Measurements from ENCODE around the gene GMCL1. TPM values are rescaled to one million over a fixed set of nuclear protein-coding genes. Genes with fewer than 3 reads are reported as not detected.

The GMCL1 gene
- total and polyA plus RNA-seq, 9 of the 15 experiments (the other 6 are each of a cell fraction or from before 2014, with no cell fraction given) = 7.0 to 27.3 (median 15.4) TPM

GRCh38 chr2:69837533-69837932 is 8.1 kb downstream of the GMCL1 start:
- no peaks in the 10 kb centered on the region for H3K9me3 ChIP-seq (replicated peaks; ENCODE audit: control insufficient read depth, insufficient read depth, low read depth, low read length)
- no peak for ATAC-seq
- DNase-seq (ENCODE audit: extremely low read depth in 1 of 4, low spot score in 3 of 4) = no peak
- H3K27me3 ChIP-seq (ENCODE audit: control insufficient read depth in 2 of 2, insufficient read depth in 2 of 2, low read length in 2 of 2) = no peaks in the 10 kb centered on the region
- peaks cover 0 to 5% of the 10 kb centered on the region in 2 experiments; a peak in 2 of 5 replicates for H3K4me1 ChIP-seq (replicated peaks in 1 of 2; ENCODE audit: control insufficient read depth in 2 of 2, insufficient read depth in 2 of 2, low read length in 2 of 2)
- BruUV-seq (replicated peaks) = no TSS peak
- no peaks in the 10 kb centered on the region for H3K9me1 ChIP-seq (ENCODE audit: control insufficient read depth, insufficient read depth, low read length)
- H3K9ac ChIP-seq (ENCODE audit: insufficient read depth in 1 of 2, low read depth in 2 of 2, low read length in 2 of 2) = no peak overlapping the region
- peaks cover 47% of the 10 kb centered on the region for H3K79me2 ChIP-seq (ENCODE audit: control insufficient read depth, insufficient read depth, low read length)
- ChIA-PET POLR2A (interaction anchor here (1.0 to 1.6 kb wide), 2 partner anchors 9 to 10 kb away, joined by 3 to 7 read pairs; partner anchors contain the start of gene GMCL1), CTCF (ENCODE audit: low intra/inter-chr PET ratio) (interaction anchor here (0.7 kb wide), 1 partner anchor 1507 kb away, joined by 3 read pairs; no protein-coding TSS in a partner anchor)
- FAIRE-seq = no peak
- intact Hi-C loops (cut with micrococcal nuclease) = no loop called here
- no peak overlapping the region for H3K4me2 ChIP-seq (ENCODE audit: insufficient read depth, low read length)
- H3K4me3 ChIP-seq = no peak overlapping the region
- H3K36me3 ChIP-seq (ENCODE audit: control insufficient read depth, insufficient read depth, low read length) = peaks cover 54% of the 10 kb centered on the region
- H4K20me1 ChIP-seq (replicated peaks; ENCODE audit: control insufficient read depth, insufficient read depth, low read length) = no peaks in the 10 kb centered on the region
- in situ Hi-C loops (cut with MboI) = no loop called here
- H2AFZ ChIP-seq (ENCODE audit: low read depth, low read length) = no peak overlapping the region
- WGBS (ENCODE audit: insufficient coverage, low coverage, missing lambda C conversion rate) = 94% methylated on average over 2 of the region's 2 CpGs
- no peak overlapping the region for H3K27ac ChIP-seq (ENCODE audit: extremely low read depth, low read depth, low read length)
- TF ChIP-seq ZNF316 (IDR thresholded peaks at IDR 0.05) (0 out of 2 replicates have a peak, but pooled peaks have one; percentile 44), ATF4 (CRISPR knock-in tag; IDR thresholded peaks at IDR 0.05) (no peak)

- ChIA-PET CTCF (ENCODE audit: low intra/inter-chr PET ratio) (no interaction called here), POLR2A (interaction anchor here (0.6 kb wide), 1 partner anchor 12 kb away, joined by 3 read pairs; no protein-coding TSS in a partner anchor)
- no TSS peak for BruUV-seq (replicated peaks)
These were observed 14.5 kb downstream of the GMCL1 start for GRCh38 chr2:69843993-69844392.

More at GRCh38 chr2:69843993-69844392, 14.5 kb downstream of the GMCL1 start:
- H3K27ac ChIP-seq (ENCODE audit: extremely low read depth, low read depth, low read length) = no peak overlapping the region
- FAIRE-seq (no peak), DNase-seq (ENCODE audit: extremely low read depth in 1 of 4, low spot score in 3 of 4) (no peak), ATAC-seq (no peak)
- H3K79me2 ChIP-seq (ENCODE audit: control insufficient read depth, insufficient read depth, low read length) = no peaks in the 10 kb centered on the region
- TF ChIP-seq ZBTB12 (CRISPR knock-in tag; IDR thresholded peaks at IDR 0.05) (no peak), ZNF316 (IDR thresholded peaks at IDR 0.05) (peak; percentile 79), C11orf30 (IDR thresholded peaks at IDR 0.05; ENCODE audit: low read depth) (peak; percentile 60), RNF2 (IDR thresholded peaks at IDR 0.05) (no peak), TAL1 (IDR thresholded peaks at IDR 0.05) (no peak), GABPA (tag; conservative IDR thresholded peaks at IDR 0.05; ENCODE audit: low read depth) (no peak), VEZF1 (CRISPR knock-in tag; IDR thresholded peaks at IDR 0.05) (no peak), STAT5B (CRISPR knock-in tag; IDR thresholded peaks at IDR 0.05) (no peak), SP2 (IDR thresholded peaks at IDR 0.05; ENCODE audit: extremely low read depth, low read depth, low read length, poor library complexity, severe bottlenecking) (no peak)
- peaks cover 72% of the 10 kb centered on the region for H3K36me3 ChIP-seq (ENCODE audit: control insufficient read depth, insufficient read depth, low read length)
- intact Hi-C loops (cut with micrococcal nuclease) (no loop called here), in situ Hi-C loops (cut with MboI) (no loop called here)
- H4K20me1 ChIP-seq (replicated peaks; ENCODE audit: control insufficient read depth, insufficient read depth, low read length) = no peaks in the 10 kb centered on the region
- H3K9me3 ChIP-seq (replicated peaks; ENCODE audit: control insufficient read depth, insufficient read depth, low read depth, low read length) = no peaks in the 10 kb centered on the region
- H3K9ac ChIP-seq (ENCODE audit: insufficient read depth in 1 of 2, low read depth in 2 of 2, low read length in 2 of 2) = no peak overlapping the region
- H2AFZ ChIP-seq (ENCODE audit: low read depth, low read length) = no peak overlapping the region
- H3K27me3 ChIP-seq (ENCODE audit: control insufficient read depth in 2 of 2, insufficient read depth in 2 of 2, low read length in 2 of 2) = no peaks in the 10 kb centered on the region
- no peaks in the 10 kb centered on the region for H3K9me1 ChIP-seq (ENCODE audit: control insufficient read depth, insufficient read depth, low read length)
- H3K4me1 ChIP-seq (replicated peaks in 1 of 2; ENCODE audit: control insufficient read depth in 2 of 2, insufficient read depth in 2 of 2, low read length in 2 of 2) = peaks cover 11 to 15% of the 10 kb centered on the region in 2 experiments; a peak in 4 of 5 replicates
- H3K4me2 ChIP-seq (ENCODE audit: insufficient read depth, low read length) = no peak overlapping the region
- no peak overlapping the region for H3K4me3 ChIP-seq
